Heart left ventricle (tissue), 16 donors: ENCODE data around the gene TJP3. TPM values are rescaled to one million over a fixed set of nuclear protein-coding genes. Genes with fewer than 3 reads are reported as not detected.
A peak's percentile ranks its signal among the peaks of the same experiment; 100 is the strongest.

Source experiments
- ATAC-seq, 4 donors: fragments of 200-7000 bp; cut with Tn5 transposase; one replicate each; pipeline ENCODE4 v1.9.1; 2020 to 2022; ENCODE audit warnings: moderate library complexity in 4 of 4, mild to moderate bottlenecking in 3 of 4, moderate number of reproducible peaks in 1 of 4
- DNase-seq, 5 donors: peaks; one replicate each; pipeline ENCODE4 v3.0.0-alpha.2; 2020
- H3K27ac ChIP-seq, 12 donors: fragments of 200-600 bp; sonication (generic) in 4 of 12; one replicate each; pipeline versions ENCODE4 v1.5.0 to v1.8.0; 2016 to 2022; ENCODE audit warnings: mild to moderate bottlenecking in 2 of 12
- H3K27me3 ChIP-seq, 9 donors: fragments of 200-600 bp; sonication (generic) in 2 of 9; one replicate each; pipeline versions ENCODE4 v1.5.1 to v1.8.0; 2016 to 2022; ENCODE audit warnings: mild to moderate bottlenecking in 3 of 9
- H3K36me3 ChIP-seq, 9 donors: fragments of 200-600 bp; sonication (generic) in 2 of 9; one replicate each; pipeline versions ENCODE4 v1.5.0 to v1.8.0; 2018 to 2022; ENCODE audit warnings: mild to moderate bottlenecking in 2 of 9
- H3K4me1 ChIP-seq, 12 donors: fragments of 200-600 bp; sonication (generic) in 4 of 12; one replicate each; pipeline versions ENCODE4 v1.5.0 to v1.8.0; 2016 to 2022; ENCODE audit warnings: mild to moderate bottlenecking in 3 of 12
- H3K4me3 ChIP-seq, 12 donors: fragments of 200-600 bp; sonication (generic) in 4 of 12; one replicate each; pipeline versions ENCODE4 v1.5.0 to v1.8.0; 2017 to 2022; ENCODE audit warnings: mild to moderate bottlenecking in 9 of 12, moderate library complexity in 4 of 12
- H3K9me3 ChIP-seq, 12 donors: fragments of 200-600 bp; sonication (generic) in 4 of 12; one replicate each; pipeline versions ENCODE4 v1.5.0 to v1.8.0; 2016 to 2022; ENCODE audit warnings: mild to moderate bottlenecking in 1 of 12
- POLR2A ChIP-seq, 2 donors: fragments of 450-650 bp; IDR thresholded peaks; one replicate each; pipeline ENCODE4 v1.6.1; 2017; ENCODE audit warnings: antibody characterized with exemption in 2 of 2, mild to moderate bottlenecking in 2 of 2, moderate library complexity in 2 of 2
- WGBS, 4 donors: extraction: QIAGEN DNeasy Blood & Tissue Kit in 2 of 4; methylation state at CpG; one replicate each; pipeline versions ENCODE4 v1.1.5 to v1.1.7; 2013 to 2018; 5-methylcytosine and 5-hydroxymethylcytosine counted together
- intact Hi-C, 10 donors: fragments of 100-400 bp; cut with DNase I; formaldehyde crosslinking; loops; one replicate each; pipeline versions ENCODE4 v1.11.1 to v1.14.2; 2022
- polyA plus RNA-seq, 2 donors: library from polyadenylated mRNA; stranded (reverse); fragments of 200-250 nt; gene quantifications; one replicate each; pipeline ENCODE4 v1.2.3, GENCODE V29; 2013
- total RNA-seq, 9 donors: library from RNA; depleted of rRNA in 2 of 9; stranded (reverse); fragments of >200 nt in 2 of 9; fragmentation: NEBNext Ultra II Directional in 3 of 9; extraction: Animal tissue kit (Norgen Biotek cat#: 25700) in 3 of 9; gene quantifications; one replicate each; pipeline versions ENCODE4 v1.1.0 to v1.2.4, GENCODE V29; 2016 to 2023
- TF ChIP-seq, protein P1 (sequence below), 12 donors: fragments of 200-600 bp; sonication (generic) in 4 of 12; IDR thresholded peaks; one replicate each; pipeline versions ENCODE4 v1.5.0 to v1.8.0; 2018 to 2022; ENCODE audit warnings: antibody characterized with exemption in 12 of 12, mild to moderate bottlenecking in 5 of 12
- donor health status: ischemic (EF 13 %, LVEDD 7.1; RV severe dilation, severe dysfunction).
- donor health status: healthy with polysubstance abuse.
- donor health status: DM: no; HTN: yes; CAD: no.
- donor health status: DM: no; HTN: no; CAD: no.
- donor health status: ischemic (EF 25% LVEDD 6.9; RV normal size, moderate dysfunction).
- donor health status: ischemic (EF 25% LVEDD 5.7; RV mildly dilated, moderate dysfunction).
- donor health status: healthy.
- donor health status: DM: yes; HTN: yes; CAD: no.
- donor health status: ischemic (EF 35%, LVEDD 5.7; RV mildly dilated, moderate dysfunction).
- donor health status: nonischemic (EF 11% LVEDD 7.7; RV severe dilation, severe dysfunction).
- donor health status: DM: yes; HTN: yes; CAD: no.
- donor health status: PGD.
- donor health status: ischemic (EF 29% LVEDD 5.4; RV normal size, mild dysfunction).
- donor health status: nonischemic (EF 23%, LVEDD 6.1; RV moderate dilation, normal function).

TJP3 gene
- total and polyA plus RNA-seq, 11 donors: 0.06 to 0.48 (median 0.41) TPM; not detected in 8

DNA sequence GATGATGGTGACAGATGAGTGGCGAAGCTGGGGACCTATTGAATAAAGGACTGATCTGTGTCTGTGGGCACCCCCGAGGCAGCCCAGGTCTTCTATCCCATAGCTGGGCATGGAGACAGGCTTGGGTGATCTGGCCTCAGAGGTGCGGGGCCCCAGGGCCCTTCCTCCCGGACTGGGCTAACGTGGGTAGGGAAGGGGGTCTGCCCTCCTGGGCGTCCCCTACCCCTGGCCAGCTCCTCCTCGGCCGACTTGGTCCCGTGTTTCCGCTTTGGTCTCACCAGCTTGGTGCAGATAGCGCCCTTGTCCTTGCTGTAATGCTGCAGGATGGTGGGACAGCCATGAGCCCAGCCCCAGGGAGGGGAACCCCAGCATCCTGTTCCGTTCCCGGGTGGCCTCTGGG, 74.7 kb downstream of the TJP3 start:
- H3K36me3 ChIP-seq: no peaks in the 10 kb centered on the region
- DNase-seq (no peak), ATAC-seq (no peak)
- peaks cover 0 to 24% (median 21%) of the 10 kb centered on the region in 12 donors for H3K9me3 ChIP-seq
- no peak overlapping the region for H3K4me3 ChIP-seq
- TF ChIP-seq, protein P1, sequence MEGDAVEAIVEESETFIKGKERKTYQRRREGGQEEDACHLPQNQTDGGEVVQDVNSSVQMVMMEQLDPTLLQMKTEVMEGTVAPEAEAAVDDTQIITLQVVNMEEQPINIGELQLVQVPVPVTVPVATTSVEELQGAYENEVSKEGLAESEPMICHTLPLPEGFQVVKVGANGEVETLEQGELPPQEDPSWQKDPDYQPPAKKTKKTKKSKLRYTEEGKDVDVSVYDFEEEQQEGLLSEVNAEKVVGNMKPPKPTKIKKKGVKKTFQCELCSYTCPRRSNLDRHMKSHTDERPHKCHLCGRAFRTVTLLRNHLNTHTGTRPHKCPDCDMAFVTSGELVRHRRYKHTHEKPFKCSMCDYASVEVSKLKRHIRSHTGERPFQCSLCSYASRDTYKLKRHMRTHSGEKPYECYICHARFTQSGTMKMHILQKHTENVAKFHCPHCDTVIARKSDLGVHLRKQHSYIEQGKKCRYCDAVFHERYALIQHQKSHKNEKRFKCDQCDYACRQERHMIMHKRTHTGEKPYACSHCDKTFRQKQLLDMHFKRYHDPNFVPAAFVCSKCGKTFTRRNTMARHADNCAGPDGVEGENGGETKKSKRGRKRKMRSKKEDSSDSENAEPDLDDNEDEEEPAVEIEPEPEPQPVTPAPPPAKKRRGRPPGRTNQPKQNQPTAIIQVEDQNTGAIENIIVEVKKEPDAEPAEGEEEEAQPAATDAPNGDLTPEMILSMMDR (IDR thresholded peaks at IDR 0.05): no peak
- no peak for TF ChIP-seq POLR2A (IDR thresholded peaks at IDR 0.05)
- H3K27ac ChIP-seq: no peak overlapping the region
- 76 to 94% (median 86%) methylated on average over 9 to 13 of the region's 13 CpGs for WGBS, 4 donors
- peaks cover 0 to 17% (median 0%) of the 10 kb centered on the region in 12 donors for H3K4me1 ChIP-seq
- intact Hi-C loops: loop anchor here in 1 of 10 donors (5.0 kb wide), 1 partner anchor 39 kb away; no protein-coding TSS in a partner anchor
- H3K27me3 ChIP-seq: peaks cover 6 to 52% (median 27%) of the 10 kb centered on the region in 9 donors

DNA sequence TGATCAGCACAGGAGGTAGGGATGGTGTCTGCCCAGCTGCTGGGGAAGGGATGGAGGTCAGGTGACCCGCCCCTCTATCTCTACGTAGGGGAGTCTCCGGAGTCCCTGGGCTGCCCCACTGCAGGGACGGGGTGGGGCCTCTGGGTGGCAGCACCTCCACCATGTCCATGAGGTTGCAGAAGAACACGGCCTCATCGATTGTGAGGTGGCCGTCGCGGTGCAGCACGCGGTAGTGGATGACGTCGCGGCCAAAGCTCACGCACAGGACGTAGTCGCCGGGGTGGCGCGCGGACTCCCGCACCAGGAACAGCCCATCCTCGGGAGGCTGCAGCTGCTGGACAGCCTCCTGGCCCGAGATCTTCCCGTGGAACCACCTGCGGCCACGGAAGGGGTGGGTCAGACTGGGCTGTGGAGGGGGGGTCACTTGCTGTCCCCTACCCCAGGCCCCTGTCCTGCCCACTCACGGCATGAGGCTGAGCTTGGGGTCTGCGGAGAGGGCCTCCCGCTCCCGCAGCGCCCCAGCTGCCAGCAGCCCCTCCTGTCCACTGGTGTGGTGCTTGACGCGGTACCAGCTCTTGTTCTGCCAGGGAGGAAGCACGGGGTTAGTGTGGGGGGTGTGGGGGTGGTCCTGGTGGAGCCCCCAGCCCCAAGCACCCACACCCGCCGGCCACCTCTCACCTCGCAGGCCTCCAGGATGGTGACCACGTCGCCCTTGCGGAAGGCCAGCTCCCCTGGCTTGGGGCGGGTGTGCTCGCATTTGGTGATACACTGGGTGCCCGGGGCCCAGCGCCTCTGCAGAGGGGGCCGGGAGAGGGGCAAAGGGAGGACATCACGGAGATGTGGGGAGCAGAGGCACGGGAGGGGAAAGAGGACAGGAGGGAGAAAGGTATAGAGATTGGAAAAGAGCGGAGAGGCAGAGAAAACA, 75.7 kb downstream of the TJP3 start:
- Histone ChIP-seq H3K4me3 (no peak overlapping the region), H3K27me3 (peaks cover 6 to 52% (median 27%) of the 10 kb centered on the region in 9 donors), H3K4me1 (peaks cover 0 to 17% (median 0%) of the 10 kb centered on the region in 12 donors), H3K27ac (no peak overlapping the region), H3K36me3 (no peaks in the 10 kb centered on the region), H3K9me3 (peaks cover 0 to 24% (median 21%) of the 10 kb centered on the region in 12 donors)
- ATAC-seq (peak in 3 of 4 donors; percentile 8 to 38 (median 29)), DNase-seq (no peak)
- TF ChIP-seq POLR2A (IDR thresholded peaks at IDR 0.05): no peak
- TF ChIP-seq, protein P1 (IDR thresholded peaks at IDR 0.05): peak in 11 of 12 donors; percentile 11 to 46 (median 24)
- intact Hi-C loops: loop anchor here in 1 of 10 donors (5.0 kb wide), 1 partner anchor 38 kb away; no protein-coding TSS in a partner anchor
- WGBS, 4 donors: 69 to 77% (median 74%) methylated on average over 28 to 49 of the region's 49 CpGs

DNA sequence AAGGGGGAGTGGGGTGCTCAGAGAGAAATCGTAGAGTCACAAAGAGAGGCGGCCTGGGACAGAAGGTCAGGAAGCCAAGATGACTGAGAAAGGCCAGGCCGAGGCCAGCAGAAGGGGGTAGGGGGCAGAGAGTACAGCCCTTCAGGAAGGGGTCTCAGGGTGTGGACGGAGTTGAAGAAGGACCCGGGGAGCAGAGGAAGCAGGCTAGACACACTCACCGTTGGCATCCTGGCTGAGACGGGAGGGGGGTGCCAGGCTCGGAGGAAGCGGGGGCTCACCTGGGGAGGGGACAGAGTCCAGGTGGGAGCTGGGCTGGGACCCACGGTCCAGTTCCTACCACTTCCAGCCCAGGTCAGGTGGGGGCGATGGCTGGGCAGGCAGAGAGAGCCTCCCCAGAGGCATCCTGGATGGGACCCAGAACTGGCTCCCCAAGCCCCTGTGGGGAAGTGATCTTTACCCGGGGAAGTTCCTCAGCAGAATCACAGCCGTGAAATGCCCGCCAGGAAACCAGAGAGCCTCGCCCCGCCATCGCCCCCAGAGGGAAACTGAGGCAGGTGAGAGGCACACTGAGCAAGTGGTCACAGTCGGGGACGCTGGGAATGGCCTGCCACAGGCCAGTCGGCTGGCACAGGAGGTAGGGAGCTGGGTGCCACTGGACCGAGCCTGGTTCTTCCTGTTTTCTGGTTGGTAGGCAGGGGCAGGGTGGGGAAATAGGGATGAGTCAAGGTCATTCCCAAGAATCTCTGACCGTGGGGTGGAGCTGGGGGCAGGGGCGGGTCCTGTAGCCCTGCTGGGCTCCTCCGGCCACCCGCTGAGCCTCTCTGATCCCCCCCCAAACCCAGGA, 76.6 kb downstream of the TJP3 start:
- H3K27me3 ChIP-seq: peaks cover 6 to 52% (median 27%) of the 10 kb centered on the region in 9 donors
- intact Hi-C loops: loop anchor here in 2 of 10 donors (5.0 kb wide), 1 partner anchor 37 kb away; no protein-coding TSS in a partner anchor
- WGBS, 4 donors: 23 to 28% (median 27%) methylated on average over 24 to 25 of the region's 25 CpGs
- no peaks in the 10 kb centered on the region for H3K36me3 ChIP-seq
- DNase-seq (no peak), ATAC-seq (no peak)
- H3K27ac ChIP-seq: no peak overlapping the region
- H3K9me3 ChIP-seq: peaks cover 0 to 24% (median 21%) of the 10 kb centered on the region in 12 donors
- H3K4me3 ChIP-seq: peak overlapping the region in 4 of 12 donors; percentile 40 to 59 (median 44)
- peaks cover 0 to 17% (median 0%) of the 10 kb centered on the region in 12 donors for H3K4me1 ChIP-seq
- no peak for TF ChIP-seq POLR2A (IDR thresholded peaks at IDR 0.05)
- TF ChIP-seq, protein P1 (IDR thresholded peaks at IDR 0.05): no peak
